ENCODE data around the gene CDC6.

DNA sequence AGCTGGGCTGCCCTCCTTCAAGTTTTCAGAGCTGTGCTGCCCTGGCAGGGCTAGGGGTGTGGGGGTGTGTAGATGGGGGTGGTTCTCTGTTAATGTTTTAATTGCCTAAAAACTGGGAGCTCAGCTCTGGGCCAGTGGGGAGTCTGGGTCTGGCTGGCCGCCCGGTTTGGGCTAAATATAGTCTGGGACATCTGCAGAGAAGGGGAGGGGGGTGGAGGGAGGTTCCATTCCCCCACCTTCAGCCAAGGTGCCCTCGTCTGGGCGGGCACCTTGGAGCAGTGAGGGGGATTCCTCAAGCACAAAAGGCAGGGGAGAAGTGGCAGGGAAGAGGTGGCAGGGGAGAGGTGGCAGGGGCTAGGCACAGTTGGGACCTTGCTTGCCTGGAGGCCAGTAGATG lies 34.3 kb downstream of the CDC6 start:
- TF ChIP-seq, protein P1, sequence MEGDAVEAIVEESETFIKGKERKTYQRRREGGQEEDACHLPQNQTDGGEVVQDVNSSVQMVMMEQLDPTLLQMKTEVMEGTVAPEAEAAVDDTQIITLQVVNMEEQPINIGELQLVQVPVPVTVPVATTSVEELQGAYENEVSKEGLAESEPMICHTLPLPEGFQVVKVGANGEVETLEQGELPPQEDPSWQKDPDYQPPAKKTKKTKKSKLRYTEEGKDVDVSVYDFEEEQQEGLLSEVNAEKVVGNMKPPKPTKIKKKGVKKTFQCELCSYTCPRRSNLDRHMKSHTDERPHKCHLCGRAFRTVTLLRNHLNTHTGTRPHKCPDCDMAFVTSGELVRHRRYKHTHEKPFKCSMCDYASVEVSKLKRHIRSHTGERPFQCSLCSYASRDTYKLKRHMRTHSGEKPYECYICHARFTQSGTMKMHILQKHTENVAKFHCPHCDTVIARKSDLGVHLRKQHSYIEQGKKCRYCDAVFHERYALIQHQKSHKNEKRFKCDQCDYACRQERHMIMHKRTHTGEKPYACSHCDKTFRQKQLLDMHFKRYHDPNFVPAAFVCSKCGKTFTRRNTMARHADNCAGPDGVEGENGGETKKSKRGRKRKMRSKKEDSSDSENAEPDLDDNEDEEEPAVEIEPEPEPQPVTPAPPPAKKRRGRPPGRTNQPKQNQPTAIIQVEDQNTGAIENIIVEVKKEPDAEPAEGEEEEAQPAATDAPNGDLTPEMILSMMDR (IDR thresholded peaks at IDR 0.05) = no peak
- no peak for TF ChIP-seq POLR2A (IDR thresholded peaks at IDR 0.05)
